Lung (tissue), 12 donors: ENCODE data around the gene LMX1A. TPM values are rescaled to one million over a fixed set of nuclear protein-coding genes. Genes with fewer than 3 reads are reported as not detected.

Source experiments
- ATAC-seq: fragments of 200-7000 bp; cut with Tn5 transposase; one replicate; pipeline ENCODE4 v1.9.1; 2020; ENCODE audit warnings: moderate number of reproducible peaks; ENCODE audit not compliant: insufficient read depth, low FRiP score
- DNase-seq, 3 donors: peaks; one replicate each; pipeline ENCODE4 v3.0.0-alpha.2; 2013 to 2017
- H3K27ac ChIP-seq, 2 donors: one replicate each; pipeline ENCODE4 v1.5.1; 2013; ENCODE audit warnings: mild to moderate bottlenecking in 2 of 2, moderate library complexity in 2 of 2, control low read depth in 1 of 2, inconsistent platforms in 1 of 2, low read depth in 1 of 2, low read length in 1 of 2
- H3K27me3 ChIP-seq, 3 donors: one replicate each; pipeline ENCODE4 v1.5.1; 2013; ENCODE audit warnings: low read length in 2 of 3; ENCODE audit not compliant: control insufficient read depth in 3 of 3, insufficient read depth in 3 of 3
- H3K36me3 ChIP-seq, 4 donors: one replicate each; pipeline ENCODE4 v1.5.1; 2013; ENCODE audit warnings: low read length in 4 of 4, mild to moderate bottlenecking in 1 of 4, moderate library complexity in 1 of 4; ENCODE audit not compliant: control insufficient read depth in 4 of 4, insufficient read depth in 4 of 4
- H3K4me1 ChIP-seq, 5 donors: one replicate each; pipeline ENCODE4 v1.5.1; 2013; ENCODE audit warnings: low read length in 5 of 5, mild to moderate bottlenecking in 2 of 5, moderate library complexity in 1 of 5; ENCODE audit not compliant: control insufficient read depth in 5 of 5, insufficient read depth in 5 of 5
- H3K4me3 ChIP-seq: one replicate; pipeline ENCODE4 v1.5.1; 2013; ENCODE audit warnings: mild to moderate bottlenecking, control low read depth, moderate library complexity
- H3K9ac ChIP-seq, 2 donors: one replicate each; pipeline ENCODE4 v1.5.1; 2013; ENCODE audit warnings: low read length in 2 of 2, control low read depth in 1 of 2; ENCODE audit not compliant: insufficient read depth in 1 of 2
- H3K9me3 ChIP-seq, 4 donors: one replicate each; pipeline ENCODE4 v1.5.1; 2013; ENCODE audit warnings: low read length in 3 of 4, mild to moderate bottlenecking in 1 of 4, moderate library complexity in 1 of 4; ENCODE audit not compliant: control insufficient read depth in 4 of 4, insufficient read depth in 3 of 4
- WGBS, 2 donors: extraction: QIAGEN DNeasy Blood & Tissue Kit; methylation state at CpG; one replicate each; pipeline ENCODE4 v1.1.7; 2013; 5-methylcytosine and 5-hydroxymethylcytosine counted together
- polyA plus RNA-seq, 2 donors: library from polyadenylated mRNA; stranded (reverse); fragments of 200-250 nt; gene quantifications; one replicate each; pipeline ENCODE4 v1.2.1, GENCODE V29; 2013
- total RNA-seq, 2 donors: library from RNA; depleted of rRNA in 1 of 2; stranded (reverse); fragments of >200 nt in 1 of 2; gene quantifications; one replicate each; pipeline ENCODE4 v1.2.1, GENCODE V29; 2014 to 2021
- TF ChIP-seq, protein P1 (sequence below): IDR thresholded peaks from 2 replicates; pipeline ENCODE4 v1.5.1; 2012; ENCODE audit warnings: mild to moderate bottlenecking; ENCODE audit errors: control extremely low read depth, extremely low read depth
- donor health status: control.
- donor health status: control.
- donor health status: Bipolar disorder and iron deficiency.
- donor health status: healthy.
- donor health status: DM: yes; HTN: yes; CAD: no.

Gene LMX1A
- total and polyA plus RNA-seq, 4 donors: 0.03 TPM; not detected in 3

DNA sequence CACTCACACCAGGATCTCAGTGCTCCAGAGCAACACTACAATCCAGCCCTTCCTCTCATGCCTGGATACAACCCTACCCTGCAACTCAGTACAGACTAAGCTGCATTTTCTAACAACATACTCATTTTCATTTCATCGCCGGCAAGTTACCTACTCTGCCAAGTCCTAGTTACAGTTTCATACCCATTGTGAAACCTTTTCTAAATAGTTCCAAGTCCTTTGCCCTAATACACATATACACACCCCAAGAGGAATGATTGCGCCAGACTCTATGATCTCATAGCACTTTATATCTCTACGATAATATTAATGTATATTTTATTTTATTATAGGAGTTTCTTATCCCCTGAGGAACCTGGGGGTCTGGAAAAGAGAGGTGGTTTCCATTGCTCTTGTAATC is 122.4 kb downstream of the LMX1A start:
- TF ChIP-seq, protein P1, sequence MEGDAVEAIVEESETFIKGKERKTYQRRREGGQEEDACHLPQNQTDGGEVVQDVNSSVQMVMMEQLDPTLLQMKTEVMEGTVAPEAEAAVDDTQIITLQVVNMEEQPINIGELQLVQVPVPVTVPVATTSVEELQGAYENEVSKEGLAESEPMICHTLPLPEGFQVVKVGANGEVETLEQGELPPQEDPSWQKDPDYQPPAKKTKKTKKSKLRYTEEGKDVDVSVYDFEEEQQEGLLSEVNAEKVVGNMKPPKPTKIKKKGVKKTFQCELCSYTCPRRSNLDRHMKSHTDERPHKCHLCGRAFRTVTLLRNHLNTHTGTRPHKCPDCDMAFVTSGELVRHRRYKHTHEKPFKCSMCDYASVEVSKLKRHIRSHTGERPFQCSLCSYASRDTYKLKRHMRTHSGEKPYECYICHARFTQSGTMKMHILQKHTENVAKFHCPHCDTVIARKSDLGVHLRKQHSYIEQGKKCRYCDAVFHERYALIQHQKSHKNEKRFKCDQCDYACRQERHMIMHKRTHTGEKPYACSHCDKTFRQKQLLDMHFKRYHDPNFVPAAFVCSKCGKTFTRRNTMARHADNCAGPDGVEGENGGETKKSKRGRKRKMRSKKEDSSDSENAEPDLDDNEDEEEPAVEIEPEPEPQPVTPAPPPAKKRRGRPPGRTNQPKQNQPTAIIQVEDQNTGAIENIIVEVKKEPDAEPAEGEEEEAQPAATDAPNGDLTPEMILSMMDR: no peak

DNA sequence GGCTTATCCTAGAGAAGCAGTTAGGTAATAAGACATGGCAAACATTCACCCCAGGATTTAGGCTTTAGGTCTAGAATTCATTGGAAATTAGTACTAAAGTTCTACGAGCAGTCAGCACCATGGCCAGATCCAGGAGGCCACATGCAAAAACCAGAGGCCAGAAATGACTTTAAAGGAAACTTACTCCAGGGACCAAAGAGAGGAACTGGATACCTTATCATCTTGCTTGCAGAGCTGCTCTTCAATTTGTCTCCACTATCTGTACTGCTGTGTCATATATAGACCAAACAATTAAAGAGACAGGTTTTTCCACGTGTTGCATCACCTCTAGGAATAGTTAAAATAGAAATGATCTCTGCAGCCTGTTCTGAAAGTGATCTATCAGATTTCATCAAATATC is 127.8 kb downstream of the LMX1A start:
- Histone ChIP-seq H3K27ac (no peak overlapping the region), H3K9ac (no peak overlapping the region), H3K27me3 (peaks cover 4 to 20% (median 6%) of the 10 kb centered on the region in 3 donors), H3K9me3 (no peaks in the 10 kb centered on the region), H3K36me3 (no peaks in the 10 kb centered on the region), H3K4me3 (no peak overlapping the region), H3K4me1 (no peaks in the 10 kb centered on the region)
- TF ChIP-seq, protein P1: no peak
- DNase-seq: peak in 2 of 3 donors; percentile 29 to 67
- 12 to 13% methylated on average over 2 of the region's 2 CpGs for WGBS, 2 donors
- no peak for ATAC-seq

More for the DNA sequence above, 122.4 kb downstream of the LMX1A start:
- Histone ChIP-seq H3K4me1 (peaks cover 0 to 8% (median 4%) of the 10 kb centered on the region in 5 donors), H3K9me3 (no peaks in the 10 kb centered on the region), H3K36me3 (no peaks in the 10 kb centered on the region), H3K27ac (no peak overlapping the region), H3K9ac (no peak overlapping the region), H3K27me3 (peaks cover 12 to 64% (median 32%) of the 10 kb centered on the region in 3 donors), H3K4me3 (no peak overlapping the region)
- WGBS, 2 donors: 80 to 92% methylated on average over 4 of the region's 4 CpGs
- DNase-seq: no peak
- no peak for ATAC-seq

DNA sequence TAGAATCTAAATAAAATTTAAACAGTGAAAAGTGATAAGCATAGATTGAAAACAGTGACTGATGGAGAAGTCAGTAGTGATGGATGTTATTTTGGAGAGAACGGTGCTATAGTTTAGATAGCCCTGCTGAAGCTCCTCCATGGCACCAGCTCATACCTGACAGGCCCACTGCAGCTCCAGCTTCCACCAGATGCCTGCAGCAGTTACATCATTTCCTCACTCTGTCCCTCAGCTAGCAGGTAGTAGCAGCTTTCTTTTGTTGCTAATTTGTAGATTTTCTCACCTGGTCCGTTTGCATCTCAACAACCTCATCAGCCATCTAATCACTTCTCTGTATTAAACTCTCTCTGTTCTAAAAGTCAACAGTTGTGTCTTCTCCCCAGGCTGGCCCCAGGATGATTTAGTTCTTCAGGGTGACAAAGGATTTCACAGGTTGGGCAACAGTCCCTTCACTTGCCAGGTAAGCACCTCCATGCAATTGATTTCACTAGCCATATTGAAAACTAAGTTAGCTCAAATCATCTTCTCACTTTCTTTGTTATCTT is 128.3 kb downstream of the LMX1A start:
- no peak for DNase-seq
- Histone ChIP-seq H3K4me3 (no peak overlapping the region), H3K9me3 (no peaks in the 10 kb centered on the region), H3K27ac (no peak overlapping the region), H3K9ac (no peak overlapping the region), H3K36me3 (no peaks in the 10 kb centered on the region), H3K4me1 (no peaks in the 10 kb centered on the region), H3K27me3 (peaks cover 3 to 15% (median 6%) of the 10 kb centered on the region in 3 donors)
- TF ChIP-seq, protein P1: no peak
- ATAC-seq: no peak
- WGBS, 2 donors: 42 to 58% methylated on average over 2 of the region's 2 CpGs

DNA sequence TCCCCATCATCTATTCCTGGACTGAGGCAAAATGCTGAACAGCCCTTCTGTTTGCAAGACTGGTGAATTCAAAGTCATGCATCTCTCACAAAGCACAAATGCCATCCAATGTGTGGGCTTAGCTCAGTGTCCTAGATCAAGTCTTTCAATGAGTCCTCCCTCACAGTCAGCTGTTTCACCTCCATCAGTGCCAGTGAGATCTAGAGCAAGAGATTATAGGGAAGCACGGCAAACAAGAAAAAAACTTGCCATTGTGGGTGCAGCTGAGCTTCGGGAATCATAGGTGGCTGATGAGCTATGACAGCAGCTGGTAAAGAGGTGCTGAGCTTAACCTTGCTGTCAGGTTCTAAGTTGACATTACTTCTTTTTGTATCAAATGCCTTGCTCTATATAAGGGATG is 130.2 kb downstream of the LMX1A start:
- no peak for DNase-seq
- H3K27me3 ChIP-seq: no peaks in the 10 kb centered on the region
- TF ChIP-seq, protein P1: no peak
- no peak overlapping the region for H3K27ac ChIP-seq
- ATAC-seq: no peak
- no peaks in the 10 kb centered on the region for H3K36me3 ChIP-seq
- no peak overlapping the region for H3K9ac ChIP-seq
- 79% methylated on average over 2 of the region's 2 CpGs for WGBS, 2 donors
- no peaks in the 10 kb centered on the region for H3K9me3 ChIP-seq
- H3K4me1 ChIP-seq: peaks cover 0 to 8% (median 0%) of the 10 kb centered on the region in 5 donors
- no peak overlapping the region for H3K4me3 ChIP-seq
